GM23248 (cell line): ENCODE data around the gene PHLDA3.

Source experiments
- EZH2 ChIP-seq: fragments of 200-600 bp; sonication (generic); IDR thresholded peaks from 2 replicates; pipeline ENCODE4 v1.6.1; 2018; ENCODE audit warnings: antibody characterized with exemption, mild to moderate bottlenecking; ENCODE audit not compliant: insufficient read depth, poor library complexity, severe bottlenecking
- EZH2phosphoT487 ChIP-seq: fragments of 200-600 bp; sonication (generic); IDR thresholded peaks from 2 replicates; pipeline ENCODE4 v1.6.1; 2018; ENCODE audit warnings: antibody characterized with exemption, moderate library complexity, mild to moderate bottlenecking, low read depth; ENCODE audit not compliant: insufficient read depth

- no peak for TF ChIP-seq EZH2phosphoT487
- TF ChIP-seq EZH2, result no peak
Observed at GRCh38 chr1:201479201-201479730, 10.3 kb upstream of the PHLDA3 start.
